ENCODE measurements around the gene ZRANB1. TPM values are rescaled to one million over a fixed set of nuclear protein-coding genes. Genes with fewer than 3 reads are reported as not detected.

The ZRANB1 gene
- polyA plus RNA-seq, 1 of the 3 experiments (the other 2 are of a cell fraction): 6.2 TPM

DNA sequence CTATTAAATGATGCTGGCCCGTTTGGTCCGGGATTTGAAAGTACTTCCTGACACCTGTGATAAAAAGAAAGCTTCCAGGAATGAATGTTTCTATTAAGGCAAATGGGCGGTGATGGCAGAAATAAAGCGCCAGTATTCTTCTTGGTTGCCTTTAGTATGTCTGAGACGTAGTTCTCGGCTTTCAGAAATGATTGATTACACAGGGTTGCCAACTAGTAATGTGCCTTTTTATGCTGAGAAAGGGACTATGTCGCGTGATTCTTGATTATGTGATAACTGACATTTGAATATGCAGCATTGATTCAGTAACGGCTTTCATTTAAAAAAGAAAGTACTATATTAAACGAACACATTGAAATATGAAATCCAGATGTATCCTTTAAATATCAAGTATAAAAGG, 13.9 kb downstream of the ZRANB1 start:
- Histone ChIP-seq H3K4me1 (ENCODE audit: control insufficient read depth in 1 of 2, insufficient read depth in 2 of 2, low read depth in 1 of 2, low read length in 1 of 2) (peaks cover 0 to 2% of the 10 kb centered on the region in 2 experiments; a peak in 1 of 4 replicates), H3K4me2 (no peak overlapping the region), H3K9me3 (no peaks in the 10 kb centered on the region), H3F3A (replicated peaks; ENCODE audit: insufficient read depth) (no peaks in the 10 kb centered on the region), H3K79me2 (ENCODE audit: insufficient read depth) (peaks cover 99% of the 10 kb centered on the region), H3K36me3 (replicated peaks in 1 of 2; ENCODE audit: control insufficient read depth in 1 of 2, insufficient read depth in 2 of 2, low read length in 1 of 2) (no peaks in the 10 kb centered on the region), H3K27me3 (ENCODE audit: insufficient read depth) (no peaks in the 10 kb centered on the region), H3K4me3 (ENCODE audit: low read depth in 2 of 2, low read length in 1 of 2) (no peak overlapping the region), H3K9ac (no peak overlapping the region), H2AFZ (ENCODE audit: low read depth) (no peak overlapping the region), H3K9me2 (no peaks in the 10 kb centered on the region), H4K20me1 (ENCODE audit: insufficient read depth) (peaks cover 88% of the 10 kb centered on the region), H3K27ac (ENCODE audit: low read depth in 2 of 2, low read length in 1 of 2) (no peak overlapping the region)
- ChIA-PET CTCF (no interaction called here), POLR2A (no interaction called here)
- WGBS (ENCODE audit: low lambda C conversion rate): 92% methylated on average over 10 of the region's 10 CpGs
- DNase-seq: no peak
- no peak for TF ChIP-seq SIN3A (IDR thresholded peaks at IDR 0.05; ENCODE audit: borderline replicate concordance, low read depth, low read length)
- TF ChIP-seq TCF12 (IDR thresholded peaks at IDR 0.05): no peak
- no peak for TF ChIP-seq NRF1 (IDR thresholded peaks at IDR 0.05; ENCODE audit: low read depth, low read length)
- TF ChIP-seq, protein P1, sequence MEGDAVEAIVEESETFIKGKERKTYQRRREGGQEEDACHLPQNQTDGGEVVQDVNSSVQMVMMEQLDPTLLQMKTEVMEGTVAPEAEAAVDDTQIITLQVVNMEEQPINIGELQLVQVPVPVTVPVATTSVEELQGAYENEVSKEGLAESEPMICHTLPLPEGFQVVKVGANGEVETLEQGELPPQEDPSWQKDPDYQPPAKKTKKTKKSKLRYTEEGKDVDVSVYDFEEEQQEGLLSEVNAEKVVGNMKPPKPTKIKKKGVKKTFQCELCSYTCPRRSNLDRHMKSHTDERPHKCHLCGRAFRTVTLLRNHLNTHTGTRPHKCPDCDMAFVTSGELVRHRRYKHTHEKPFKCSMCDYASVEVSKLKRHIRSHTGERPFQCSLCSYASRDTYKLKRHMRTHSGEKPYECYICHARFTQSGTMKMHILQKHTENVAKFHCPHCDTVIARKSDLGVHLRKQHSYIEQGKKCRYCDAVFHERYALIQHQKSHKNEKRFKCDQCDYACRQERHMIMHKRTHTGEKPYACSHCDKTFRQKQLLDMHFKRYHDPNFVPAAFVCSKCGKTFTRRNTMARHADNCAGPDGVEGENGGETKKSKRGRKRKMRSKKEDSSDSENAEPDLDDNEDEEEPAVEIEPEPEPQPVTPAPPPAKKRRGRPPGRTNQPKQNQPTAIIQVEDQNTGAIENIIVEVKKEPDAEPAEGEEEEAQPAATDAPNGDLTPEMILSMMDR (IDR thresholded peaks at IDR 0.05): no peak
- TF ChIP-seq, protein P2, sequence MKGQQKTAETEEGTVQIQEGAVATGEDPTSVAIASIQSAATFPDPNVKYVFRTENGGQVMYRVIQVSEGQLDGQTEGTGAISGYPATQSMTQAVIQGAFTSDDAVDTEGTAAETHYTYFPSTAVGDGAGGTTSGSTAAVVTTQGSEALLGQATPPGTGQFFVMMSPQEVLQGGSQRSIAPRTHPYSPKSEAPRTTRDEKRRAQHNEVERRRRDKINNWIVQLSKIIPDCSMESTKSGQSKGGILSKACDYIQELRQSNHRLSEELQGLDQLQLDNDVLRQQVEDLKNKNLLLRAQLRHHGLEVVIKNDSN (IDR thresholded peaks at IDR 0.05; ENCODE audit: borderline replicate concordance, low read depth): no peak
- TF ChIP-seq, protein P3, sequence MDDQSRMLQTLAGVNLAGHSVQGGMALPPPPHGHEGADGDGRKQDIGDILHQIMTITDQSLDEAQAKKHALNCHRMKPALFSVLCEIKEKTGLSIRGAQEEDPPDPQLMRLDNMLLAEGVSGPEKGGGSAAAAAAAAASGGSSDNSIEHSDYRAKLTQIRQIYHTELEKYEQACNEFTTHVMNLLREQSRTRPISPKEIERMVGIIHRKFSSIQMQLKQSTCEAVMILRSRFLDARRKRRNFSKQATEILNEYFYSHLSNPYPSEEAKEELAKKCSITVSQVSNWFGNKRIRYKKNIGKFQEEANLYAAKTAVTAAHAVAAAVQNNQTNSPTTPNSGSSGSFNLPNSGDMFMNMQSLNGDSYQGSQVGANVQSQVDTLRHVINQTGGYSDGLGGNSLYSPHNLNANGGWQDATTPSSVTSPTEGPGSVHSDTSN (IDR thresholded peaks at IDR 0.05): no peak
- TF ChIP-seq FOXM1 (IDR thresholded peaks at IDR 0.05; ENCODE audit: low read depth): no peak
- TF ChIP-seq, protein P4, sequence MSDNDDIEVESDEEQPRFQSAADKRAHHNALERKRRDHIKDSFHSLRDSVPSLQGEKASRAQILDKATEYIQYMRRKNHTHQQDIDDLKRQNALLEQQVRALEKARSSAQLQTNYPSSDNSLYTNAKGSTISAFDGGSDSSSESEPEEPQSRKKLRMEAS (IDR thresholded peaks at IDR 0.05; ENCODE audit: low read depth): no peak
- TF ChIP-seq, protein P5, sequence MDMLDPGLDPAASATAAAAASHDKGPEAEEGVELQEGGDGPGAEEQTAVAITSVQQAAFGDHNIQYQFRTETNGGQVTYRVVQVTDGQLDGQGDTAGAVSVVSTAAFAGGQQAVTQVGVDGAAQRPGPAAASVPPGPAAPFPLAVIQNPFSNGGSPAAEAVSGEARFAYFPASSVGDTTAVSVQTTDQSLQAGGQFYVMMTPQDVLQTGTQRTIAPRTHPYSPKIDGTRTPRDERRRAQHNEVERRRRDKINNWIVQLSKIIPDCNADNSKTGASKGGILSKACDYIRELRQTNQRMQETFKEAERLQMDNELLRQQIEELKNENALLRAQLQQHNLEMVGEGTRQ (IDR thresholded peaks at IDR 0.05; ENCODE audit: borderline replicate concordance, low read depth, low read length): no peak

DNA sequence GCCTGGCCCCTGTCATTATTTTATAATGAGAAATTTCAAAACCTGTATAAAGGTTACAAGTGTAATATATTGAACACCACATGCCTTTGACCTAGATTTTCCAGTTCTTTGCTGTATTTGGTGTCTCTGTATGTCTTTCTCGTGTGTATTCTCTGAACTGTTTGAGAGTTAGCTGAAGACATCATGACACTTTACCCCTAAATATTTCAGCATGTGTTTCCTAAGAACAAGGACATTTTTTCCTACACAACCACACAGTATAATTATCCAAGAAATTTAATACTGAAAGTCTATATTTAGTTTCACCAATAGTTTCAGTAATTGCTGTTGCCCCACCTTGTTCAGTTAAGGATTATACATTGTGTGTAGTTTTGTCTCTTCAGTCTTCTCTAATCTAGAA, 14.8 kb downstream of the ZRANB1 start:
- no peak for DNase-seq
- no peaks in the 10 kb centered on the region for H3K27me3 ChIP-seq (ENCODE audit: insufficient read depth)
- CTCF ChIA-PET: no interaction called here
- no peak overlapping the region for H2AFZ ChIP-seq (ENCODE audit: low read depth)
- no peaks in the 10 kb centered on the region for H3K9me2 ChIP-seq
- H3K36me3 ChIP-seq (replicated peaks in 1 of 2; ENCODE audit: control insufficient read depth in 1 of 2, insufficient read depth in 2 of 2, low read length in 1 of 2): no peaks in the 10 kb centered on the region
- TF ChIP-seq, protein P3 (IDR thresholded peaks at IDR 0.05): no peak
- TF ChIP-seq POLR2AphosphoS5 (IDR thresholded peaks at IDR 0.05; ENCODE audit: low read depth, low read length) (no peak), YY1 (IDR thresholded peaks at IDR 0.05; ENCODE audit: low read depth) (no peak), GATA2 (CRISPR knock-in tag; IDR thresholded peaks at IDR 0.05) (no peak), RAD21 (IDR thresholded peaks at IDR 0.05; ENCODE audit: low read length) (no peak), TAF1 (IDR thresholded peaks at IDR 0.05; ENCODE audit: borderline replicate concordance, low read depth, low read length) (no peak)
- H3K9me3 ChIP-seq: no peaks in the 10 kb centered on the region
- peaks cover 0 to 2% of the 10 kb centered on the region in 2 experiments; a peak in 1 of 4 replicates for H3K4me1 ChIP-seq (ENCODE audit: control insufficient read depth in 1 of 2, insufficient read depth in 2 of 2, low read depth in 1 of 2, low read length in 1 of 2)
- H3K9ac ChIP-seq: no peak overlapping the region
- peaks cover 100% of the 10 kb centered on the region for H3K79me2 ChIP-seq (ENCODE audit: insufficient read depth)
- H4K20me1 ChIP-seq (ENCODE audit: insufficient read depth): peaks cover 89% of the 10 kb centered on the region
- no peaks in the 10 kb centered on the region for H3F3A ChIP-seq (replicated peaks; ENCODE audit: insufficient read depth)
- no peak overlapping the region for H3K4me3 ChIP-seq (ENCODE audit: low read depth in 2 of 2, low read length in 1 of 2)
- no peak overlapping the region for H3K4me2 ChIP-seq
- H3K27ac ChIP-seq (ENCODE audit: low read depth in 2 of 2, low read length in 1 of 2): no peak overlapping the region
- 100% methylated on average over 1 of the region's 1 CpG for WGBS (ENCODE audit: low lambda C conversion rate)
- POLR2A ChIA-PET: no interaction called here

Data from SK-N-SH (cell line).